Uterus (tissue), 2 donors: ENCODE data around the gene PLCG1.

ENCODE experiments used
- POLR2A ChIP-seq, 2 donors: fragments of 450-650 bp; IDR thresholded peaks; one replicate each; pipeline ENCODE4 v1.6.1; 2016; ENCODE audit warnings: antibody characterized with exemption in 2 of 2, mild to moderate bottlenecking in 1 of 2, moderate library complexity in 1 of 2
- TF ChIP-seq, protein P1 (sequence below), 4 experiments: fragments of 200-600 bp in 2 of 4; fragments of 450-650 bp in 2 of 4; sonication (generic) in 2 of 4; IDR thresholded peaks; one replicate each; pipeline ENCODE4 v1.5.1; 2016 to 2019; ENCODE audit warnings: antibody characterized with exemption in 4 of 4, mild to moderate bottlenecking in 2 of 4, moderate library complexity in 1 of 4

GRCh38 chr20:41198443-41198842, 61.1 kb downstream of the PLCG1 start:
- TF ChIP-seq, protein P1, sequence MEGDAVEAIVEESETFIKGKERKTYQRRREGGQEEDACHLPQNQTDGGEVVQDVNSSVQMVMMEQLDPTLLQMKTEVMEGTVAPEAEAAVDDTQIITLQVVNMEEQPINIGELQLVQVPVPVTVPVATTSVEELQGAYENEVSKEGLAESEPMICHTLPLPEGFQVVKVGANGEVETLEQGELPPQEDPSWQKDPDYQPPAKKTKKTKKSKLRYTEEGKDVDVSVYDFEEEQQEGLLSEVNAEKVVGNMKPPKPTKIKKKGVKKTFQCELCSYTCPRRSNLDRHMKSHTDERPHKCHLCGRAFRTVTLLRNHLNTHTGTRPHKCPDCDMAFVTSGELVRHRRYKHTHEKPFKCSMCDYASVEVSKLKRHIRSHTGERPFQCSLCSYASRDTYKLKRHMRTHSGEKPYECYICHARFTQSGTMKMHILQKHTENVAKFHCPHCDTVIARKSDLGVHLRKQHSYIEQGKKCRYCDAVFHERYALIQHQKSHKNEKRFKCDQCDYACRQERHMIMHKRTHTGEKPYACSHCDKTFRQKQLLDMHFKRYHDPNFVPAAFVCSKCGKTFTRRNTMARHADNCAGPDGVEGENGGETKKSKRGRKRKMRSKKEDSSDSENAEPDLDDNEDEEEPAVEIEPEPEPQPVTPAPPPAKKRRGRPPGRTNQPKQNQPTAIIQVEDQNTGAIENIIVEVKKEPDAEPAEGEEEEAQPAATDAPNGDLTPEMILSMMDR (IDR thresholded peaks at IDR 0.05) = no peak
- no peak for TF ChIP-seq POLR2A (IDR thresholded peaks at IDR 0.05)
